PFSK-1 (cell line): ENCODE measurements around the gene ZNF665.

Experiments
- FOXP2 ChIP-seq: optimal IDR thresholded peaks from 2 replicates; pipeline ENCODE3; 2011; ENCODE audit warnings: borderline replicate concordance, control low read depth, inconsistent platforms; ENCODE audit not compliant: insufficient read depth; ENCODE audit errors: extremely low read length, extremely low read depth
- POLR2AphosphoS5 ChIP-seq: IDR thresholded peaks from 2 replicates; pipeline ENCODE4 v1.6.1; 2012; ENCODE audit warnings: low read depth, mild to moderate bottlenecking, control low read depth, low read length, moderate library complexity
- REST ChIP-seq, 2 experiments: IDR thresholded peaks; 2 replicates each; pipeline versions ENCODE4 v1.6.1 to v1.8.0; 2011 to 2012; ENCODE audit warnings: low read depth in 2 of 2, low read length in 2 of 2, control low read depth in 1 of 2, inconsistent platforms in 1 of 2, mild to moderate bottlenecking in 1 of 2, moderate library complexity in 1 of 2; ENCODE audit not compliant: insufficient read depth in 1 of 2
- SIN3A ChIP-seq: IDR thresholded peaks from 2 replicates; pipeline ENCODE4 v1.6.1; 2012; ENCODE audit warnings: mild to moderate bottlenecking, low read length, moderate library complexity, borderline replicate concordance; ENCODE audit not compliant: insufficient read depth
- TAF1 ChIP-seq: IDR thresholded peaks from 2 replicates; pipeline ENCODE4 v1.6.1; 2012; ENCODE audit warnings: low read length, control low read depth, borderline replicate concordance; ENCODE audit not compliant: insufficient read depth

ZNF665 gene

GRCh38 chr19:53196777-53197396, 3.7 kb upstream of the ZNF665 start:
- TF ChIP-seq SIN3A = no peak

GRCh38 chr19:53195265-53195903, 2.2 kb upstream of the ZNF665 start:
- TF ChIP-seq SIN3A = no peak
- no peak for TF ChIP-seq REST (IDR thresholded peaks at IDR 0.05; ENCODE audit: insufficient read depth in 1 of 2, low read depth in 2 of 2, low read length in 2 of 2)
- no peak for TF ChIP-seq TAF1
- no peak for TF ChIP-seq POLR2AphosphoS5
- no peak for TF ChIP-seq FOXP2

- TF ChIP-seq POLR2AphosphoS5 (no peak), SIN3A (no peak), FOXP2 (no peak), REST (IDR thresholded peaks at IDR 0.05; ENCODE audit: insufficient read depth in 1 of 2, low read depth in 2 of 2, low read length in 2 of 2) (no peak), TAF1 (no peak)
Observed at GRCh38 chr19:53193535-53194222, 521 bp upstream of the ZNF665 start.

- TF ChIP-seq TAF1 (no peak), POLR2AphosphoS5 (no peak), REST (IDR thresholded peaks at IDR 0.05; ENCODE audit: insufficient read depth in 1 of 2, low read depth in 2 of 2, low read length in 2 of 2) (no peak), FOXP2 (no peak), SIN3A (no peak)
Observed at GRCh38 chr19:53190253-53190652, 2.9 kb downstream of the ZNF665 start.

GRCh38 chr19:53183146-53183764, 9.9 kb downstream of the ZNF665 start:
- TF ChIP-seq SIN3A (no peak), TAF1 (no peak), REST (IDR thresholded peaks at IDR 0.05; ENCODE audit: insufficient read depth in 1 of 2, low read depth in 2 of 2, low read length in 2 of 2) (no peak), FOXP2 (no peak), POLR2AphosphoS5 (no peak)
